Ovary (tissue), 9 donors: ENCODE results near the gene ST7. TPM values are rescaled to one million over a fixed set of nuclear protein-coding genes. Genes with fewer than 3 reads are reported as not detected.

ENCODE experiments used
- DNase-seq, 5 donors: peaks; one replicate each; pipeline ENCODE4 v3.0.0-alpha.2; 2019 to 2020
- H3K27ac ChIP-seq, 2 donors: fragments of 200-600 bp; one replicate each; pipeline versions ENCODE4 v1.5.1 to v1.8.0; 2019 to 2022
- H3K27me3 ChIP-seq: fragments of 200-600 bp; one replicate; pipeline ENCODE4 v1.8.0; 2022
- H3K36me3 ChIP-seq: fragments of 200-600 bp; sonication (generic); one replicate; pipeline ENCODE4 v1.5.1; 2019
- H3K4me1 ChIP-seq: one replicate; pipeline ENCODE4 v1.8.1; 2013; ENCODE audit warnings: mild to moderate bottlenecking, moderate library complexity; ENCODE audit not compliant: insufficient read depth
- H3K4me3 ChIP-seq: fragments of 200-600 bp; sonication (generic); one replicate; pipeline ENCODE4 v1.5.1; 2017
- H3K9me3 ChIP-seq, 2 donors: fragments of 200-600 bp in 1 of 2; sonication (generic) in 1 of 2; one replicate each; pipeline versions ENCODE4 v1.5.1 to v1.8.1; 2013 to 2019; ENCODE audit warnings: mild to moderate bottlenecking in 1 of 2, moderate library complexity in 1 of 2
- EP300 ChIP-seq: sonication (generic); formaldehyde crosslinking; IDR thresholded peaks from one replicate; pipeline ENCODE4 v1.6.1; 2017; ENCODE audit warnings: antibody characterized with exemption
- POLR2A ChIP-seq: fragments of 450-650 bp; IDR thresholded peaks from one replicate; pipeline ENCODE4 v1.6.1; 2017; ENCODE audit warnings: antibody characterized with exemption, mild to moderate bottlenecking, moderate library complexity
- whole genome bisulfite sequencing, 3 donors: extraction: QIAGEN DNeasy Blood & Tissue Kit in 1 of 3; methylation state at CpG; one replicate each; pipeline versions ENCODE4 v1.1.5 to v1.1.7; 2013 to 2017; 5-methylcytosine and 5-hydroxymethylcytosine counted together
- intact Hi-C, 4 donors: fragments of 100-400 bp; cut with DNase I; formaldehyde crosslinking; loops; one replicate each; pipeline versions ENCODE4 v1.11.0 to v1.15.1; 2022 to 2023
- polyA plus RNA-seq, 2 donors: library from polyadenylated mRNA; stranded (reverse); fragments of 200-250 nt in 1 of 2; fragments of 350-450 nt in 1 of 2; fragmentation: Illumina TruSeq in 1 of 2; extraction: RNeasy Lipid Tissue Mini Kit (QIAGEN cat#74804) in 1 of 2; gene quantifications; one replicate each; pipeline ENCODE4 v1.2.3, GENCODE V29; 2013 to 2014
- total RNA-seq, 7 donors: library from RNA; depleted of rRNA in 2 of 7; stranded (reverse); fragments of >200 nt in 2 of 7; fragmentation: NEBNext Ultra II Directional in 3 of 7; extraction: Animal tissue kit (Norgen Biotek cat#: 25700) in 3 of 7; gene quantifications; one replicate each; pipeline versions ENCODE4 v1.1.0 to v1.2.4, GENCODE V29; 2016 to 2023
- TF ChIP-seq, protein P1 (sequence below), 3 donors: fragments of 450-650 bp in 2 of 3; fragments of 200-600 bp in 1 of 3; IDR thresholded peaks; one replicate each; pipeline versions ENCODE4 v1.5.1 to v1.8.0; 2016 to 2022; ENCODE audit warnings: antibody characterized with exemption in 3 of 3, mild to moderate bottlenecking in 1 of 3
- donor health status: DM: no; HTN: no; CAD: no; lungs with moderate emphysema.
- donor health status: DM: no; HTN: no; CAD: no.
- donor health status: Bipolar disorder and iron deficiency.
- donor health status: DM: yes; HTN: yes; CAD: no.
- donor health status: DM: no; HTN: no; CAD: no.
- donor health status: DM: yes; HTN: yes; CAD: no.

ST7 gene
- total and polyA plus RNA-seq, 9 donors: 14.1 to 37.7 (median 18.8) TPM

DNA sequence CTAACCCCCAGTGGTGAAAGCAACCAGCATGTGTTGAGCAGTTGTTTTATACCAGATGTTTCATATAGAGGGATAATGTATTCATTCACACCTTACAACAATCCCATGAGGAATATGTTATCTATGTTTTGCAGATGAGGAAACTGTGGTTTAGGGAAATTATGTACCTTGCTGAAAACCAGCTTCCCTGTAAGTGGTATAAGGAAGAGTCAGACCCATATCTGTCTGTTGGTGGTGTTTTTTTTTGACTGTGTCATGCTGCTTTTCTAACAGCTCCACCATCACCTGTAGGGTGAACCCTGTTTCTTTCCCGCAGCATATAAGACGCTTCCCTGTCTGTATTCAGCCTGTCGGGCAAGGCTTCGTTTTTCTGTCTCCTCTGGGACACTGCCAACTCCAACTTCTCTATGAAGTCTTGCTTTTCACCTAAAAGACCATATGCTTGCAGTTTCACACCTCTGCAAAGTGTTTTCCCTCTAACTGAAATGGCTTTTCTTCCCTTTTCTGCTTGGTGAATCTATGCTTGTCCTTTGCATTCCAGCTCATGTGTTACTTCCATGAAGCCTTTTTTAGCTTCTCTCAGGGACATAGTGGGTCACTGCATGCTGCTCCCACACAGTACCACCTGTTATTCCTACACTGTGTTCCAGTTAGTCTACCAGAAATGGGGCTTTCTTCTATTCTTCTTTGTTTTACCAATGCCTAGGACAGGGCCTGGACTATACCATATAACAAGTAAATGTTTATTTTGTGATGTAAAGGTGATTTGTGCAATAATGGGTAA, 92.8 kb downstream of the ST7 start:
- TF ChIP-seq, protein P1, sequence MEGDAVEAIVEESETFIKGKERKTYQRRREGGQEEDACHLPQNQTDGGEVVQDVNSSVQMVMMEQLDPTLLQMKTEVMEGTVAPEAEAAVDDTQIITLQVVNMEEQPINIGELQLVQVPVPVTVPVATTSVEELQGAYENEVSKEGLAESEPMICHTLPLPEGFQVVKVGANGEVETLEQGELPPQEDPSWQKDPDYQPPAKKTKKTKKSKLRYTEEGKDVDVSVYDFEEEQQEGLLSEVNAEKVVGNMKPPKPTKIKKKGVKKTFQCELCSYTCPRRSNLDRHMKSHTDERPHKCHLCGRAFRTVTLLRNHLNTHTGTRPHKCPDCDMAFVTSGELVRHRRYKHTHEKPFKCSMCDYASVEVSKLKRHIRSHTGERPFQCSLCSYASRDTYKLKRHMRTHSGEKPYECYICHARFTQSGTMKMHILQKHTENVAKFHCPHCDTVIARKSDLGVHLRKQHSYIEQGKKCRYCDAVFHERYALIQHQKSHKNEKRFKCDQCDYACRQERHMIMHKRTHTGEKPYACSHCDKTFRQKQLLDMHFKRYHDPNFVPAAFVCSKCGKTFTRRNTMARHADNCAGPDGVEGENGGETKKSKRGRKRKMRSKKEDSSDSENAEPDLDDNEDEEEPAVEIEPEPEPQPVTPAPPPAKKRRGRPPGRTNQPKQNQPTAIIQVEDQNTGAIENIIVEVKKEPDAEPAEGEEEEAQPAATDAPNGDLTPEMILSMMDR (IDR thresholded peaks at IDR 0.05): no peak
- TF ChIP-seq EP300 (no peak), POLR2A (no peak)

GRCh38 chr7:117047496-117047895, 94.2 kb downstream of the ST7 start:
- intact Hi-C loops: no loop called here
- H3K4me3 ChIP-seq: no peak overlapping the region
- no peak for DNase-seq
- H3K9me3 ChIP-seq: no peaks in the 10 kb centered on the region
- peaks cover 5% of the 10 kb centered on the region for H3K4me1 ChIP-seq
- WGBS, 3 donors: 14 to 22% (median 15%) methylated on average over 3 of the region's 3 CpGs
- H3K27ac ChIP-seq: no peak overlapping the region
- no peaks in the 10 kb centered on the region for H3K36me3 ChIP-seq
- no peaks in the 10 kb centered on the region for H3K27me3 ChIP-seq
- TF ChIP-seq, protein P1 (IDR thresholded peaks at IDR 0.05): no peak
- TF ChIP-seq POLR2A (no peak), EP300 (no peak)

More for the DNA sequence above, 92.8 kb downstream of the ST7 start:
- peaks cover 5% of the 10 kb centered on the region for H3K4me1 ChIP-seq
- WGBS, 3 donors: 69 to 88% (median 82%) methylated on average over 4 of the region's 4 CpGs
- no peak overlapping the region for H3K4me3 ChIP-seq
- no peaks in the 10 kb centered on the region for H3K9me3 ChIP-seq
- H3K36me3 ChIP-seq: no peaks in the 10 kb centered on the region
- no peaks in the 10 kb centered on the region for H3K27me3 ChIP-seq
- intact Hi-C loops: no loop called here
- DNase-seq: no peak
- H3K27ac ChIP-seq: no peak overlapping the region

DNA sequence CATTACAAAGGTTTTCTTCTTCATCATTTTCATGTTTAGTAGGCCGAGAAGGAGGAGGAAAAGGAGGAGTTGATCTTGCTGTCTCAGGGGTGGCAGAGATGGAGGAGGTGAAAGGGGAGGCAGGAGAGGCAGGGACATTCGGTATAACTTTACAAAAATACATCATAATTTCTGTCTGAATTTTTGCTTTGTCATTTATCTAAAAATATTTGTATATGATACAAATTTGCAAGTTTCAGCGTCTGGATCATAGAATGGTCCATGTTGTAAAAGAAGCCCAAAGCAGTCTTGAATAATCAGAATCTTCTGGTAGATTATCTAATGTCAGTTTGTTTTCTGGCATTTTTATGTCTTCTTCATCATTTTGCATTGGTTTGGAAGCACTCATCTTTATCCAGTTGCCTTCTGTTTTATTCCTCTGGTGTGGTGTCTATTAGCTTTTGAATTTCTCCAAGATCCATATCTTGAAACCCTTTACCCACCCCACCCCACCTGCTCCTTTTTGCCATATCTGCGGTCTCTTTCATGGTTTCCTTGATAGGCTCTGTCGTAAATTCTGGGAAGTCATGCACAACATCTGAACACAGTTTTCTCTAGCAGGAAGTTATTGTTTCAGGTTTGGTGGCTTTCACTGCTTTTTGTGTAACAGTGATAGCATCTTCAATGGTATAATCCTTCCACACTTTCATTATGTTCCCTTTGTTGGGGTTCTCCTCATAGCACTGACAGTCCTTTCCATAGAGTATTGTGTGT, 95.0 kb downstream of the ST7 start:
- Histone ChIP-seq H3K27me3 (no peaks in the 10 kb centered on the region), H3K4me1 (peaks cover 5% of the 10 kb centered on the region)
- no peak for DNase-seq

GRCh38 chr7:117048882-117049281, 95.6 kb downstream of the ST7 start:
- no peak for DNase-seq
- peaks cover 5% of the 10 kb centered on the region for H3K4me1 ChIP-seq
- 90 to 91% (median 90%) methylated on average over 3 of the region's 3 CpGs for WGBS, 3 donors
- TF ChIP-seq, protein P1 (IDR thresholded peaks at IDR 0.05): no peak
- TF ChIP-seq EP300 (no peak), POLR2A (no peak)
- H3K9me3 ChIP-seq: no peaks in the 10 kb centered on the region
- H3K27ac ChIP-seq: no peak overlapping the region
- no peaks in the 10 kb centered on the region for H3K36me3 ChIP-seq
- intact Hi-C loops: no loop called here
- no peaks in the 10 kb centered on the region for H3K27me3 ChIP-seq
- H3K4me3 ChIP-seq: no peak overlapping the region

More for the DNA sequence above, 95.0 kb downstream of the ST7 start:
- intact Hi-C loops: no loop called here
- TF ChIP-seq POLR2A (no peak), EP300 (no peak)
- TF ChIP-seq, protein P1 (IDR thresholded peaks at IDR 0.05): no peak
- H3K4me3 ChIP-seq: no peak overlapping the region
- WGBS, 3 donors: 84 to 86% (median 85%) methylated on average over 5 of the region's 5 CpGs
- H3K9me3 ChIP-seq: no peaks in the 10 kb centered on the region
- H3K36me3 ChIP-seq: no peaks in the 10 kb centered on the region
- H3K27ac ChIP-seq: no peak overlapping the region
